HG03565 (cell line): ENCODE data around the gene MRPS9.

Source experiments
- ATAC-seq: cut with Tn5 transposase; IDR thresholded peaks from one replicate; pipeline ENCODE4 v1.9.1; 2021; ENCODE audit warnings: mild to moderate bottlenecking, moderate library complexity; ENCODE audit not compliant: unreplicated experiment

MRPS9 gene

GRCh38 chr2:105037572-105038382 lies at the start of gene MRPS9:
Gene MRPS9 (plus strand): TSS chr2:105038069. CDS start chr2:105038093, 24 bp downstream.
- ATAC-seq = peak; percentile 99

- ATAC-seq = no peak
These were observed 32.5 kb upstream of the MRPS9 start for GRCh38 chr2:105005181-105005951.

- ATAC-seq = no peak
These were observed 30.5 kb upstream of the MRPS9 start for GRCh38 chr2:105007367-105007766.

- no peak for ATAC-seq
These were observed 5.4 kb upstream of the MRPS9 start for GRCh38 chr2:105032476-105032875.

- no peak for ATAC-seq
These were observed 3.7 kb upstream of the MRPS9 start for GRCh38 chr2:105034170-105034569.

- ATAC-seq = peak; percentile 6
These were observed 653 bp downstream of the MRPS9 start for GRCh38 chr2:105038383-105039061.

GRCh38 chr2:105039559-105039958 lies 1.7 kb downstream of the MRPS9 start:
- ATAC-seq = no peak

- ATAC-seq = no peak
These were observed 4.3 kb downstream of the MRPS9 start for GRCh38 chr2:105042189-105042588.

GRCh38 chr2:105052773-105053172 lies 14.9 kb downstream of the MRPS9 start:
- no peak for ATAC-seq

GRCh38 chr2:105055613-105056012 lies 17.7 kb downstream of the MRPS9 start:
- ATAC-seq = no peak

- no peak for ATAC-seq
These were observed 18.4 kb downstream of the MRPS9 start for GRCh38 chr2:105056245-105056644.

- no peak for ATAC-seq
These were observed 19.1 kb downstream of the MRPS9 start for GRCh38 chr2:105057005-105057404.

GRCh38 chr2:105061560-105061959 lies 23.7 kb downstream of the MRPS9 start:
- no peak for ATAC-seq

GRCh38 chr2:105062158-105062557 lies 24.3 kb downstream of the MRPS9 start:
- ATAC-seq = no peak

GRCh38 chr2:105068387-105068786 lies 30.5 kb downstream of the MRPS9 start:
- ATAC-seq = no peak

- no peak for ATAC-seq
These were observed 31.0 kb downstream of the MRPS9 start for GRCh38 chr2:105068875-105069274.

- no peak for ATAC-seq
These were observed 32.4 kb downstream of the MRPS9 start for GRCh38 chr2:105070010-105070865.

- no peak for ATAC-seq
These were observed 33.5 kb downstream of the MRPS9 start for GRCh38 chr2:105071379-105071778.

GRCh38 chr2:105072039-105072438 lies 34.2 kb downstream of the MRPS9 start:
- peak; percentile 95 for ATAC-seq

GRCh38 chr2:105073591-105073990 lies 35.7 kb downstream of the MRPS9 start:
- no peak for ATAC-seq

- ATAC-seq = no peak
These were observed 38.3 kb downstream of the MRPS9 start for GRCh38 chr2:105076121-105076520.
